ENCODE data around the gene NUCKS1. TPM values are rescaled to one million over a fixed set of nuclear protein-coding genes. Genes with fewer than 3 reads are reported as not detected.
A peak's percentile ranks its signal among the peaks of the same experiment; 100 is the strongest.

NUCKS1 gene
- total RNA-seq, 2 experiments from 2014 or later, result 80.6 to 84.7 TPM

DNA sequence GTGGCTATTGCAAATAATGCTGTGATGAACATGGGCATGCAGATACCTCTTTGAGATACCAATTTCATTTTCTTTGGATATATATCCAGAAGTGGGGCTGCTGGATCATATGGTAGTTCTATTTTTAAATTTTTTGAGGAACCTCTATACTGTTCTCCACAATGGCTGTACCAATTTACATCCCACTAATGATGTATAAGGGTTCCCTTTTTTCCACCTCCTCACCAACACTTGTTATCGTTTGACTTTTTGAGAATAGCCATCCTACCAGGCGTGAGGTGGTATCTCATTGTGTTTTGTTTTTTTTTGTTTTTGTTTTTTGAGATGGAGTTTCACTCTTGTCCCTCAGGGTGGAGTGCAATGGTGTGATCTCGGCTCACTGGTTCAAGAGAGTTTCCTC, 6.6 kb upstream of the NUCKS1 start:
- CTCF ChIA-PET, result interaction anchor here (1.4 kb wide), 1 partner anchor 17 kb away, joined by 3 read pairs; no protein-coding TSS in a partner anchor
- Mint-ChIP-seq H3K4me1 (ENCODE audit: low read depth) (no peaks in the 10 kb centered on the region), H3K36me3 (ENCODE audit: low read depth) (peaks cover 5% of the 10 kb centered on the region), H3K9me3 (no peaks in the 10 kb centered on the region), H3K4me3 (no peak overlapping the region), H3K27me3 (no peaks in the 10 kb centered on the region), H3K27ac (no peak overlapping the region)
- H3K27me3 ChIP-seq (ENCODE audit: control insufficient read depth in 1 of 2, insufficient read depth in 2 of 2, low read length in 2 of 2), result no peaks in the 10 kb centered on the region
- H3K9me3 ChIP-seq (ENCODE audit: control insufficient read depth in 1 of 2, insufficient read depth in 1 of 2, low read length in 2 of 2), result no peaks in the 10 kb centered on the region
- no peak overlapping the region for H3K27ac ChIP-seq (ENCODE audit: low read depth in 1 of 2, low read length in 2 of 2)
- no peak for TF ChIP-seq CTCF (IDR thresholded peaks at IDR 0.05)
- H3K36me3 ChIP-seq (ENCODE audit: insufficient read depth, low read length), result peaks cover 2% of the 10 kb centered on the region
- POLR2A ChIA-PET, result no interaction called here
- H3K4me1 ChIP-seq (ENCODE audit: insufficient read depth, low read length), result no peaks in the 10 kb centered on the region
- DNase-seq, result no peak
- H3K4me3 ChIP-seq (ENCODE audit: low read length), result no peak overlapping the region
- intact Hi-C loops (cut with DNase I, micrococcal nuclease), result no loop called here
- no peak for ATAC-seq (ENCODE audit: poor library complexity)

- intact Hi-C loops (cut with DNase I, micrococcal nuclease), result loop anchor here in 1 of 2 experiments (5.0 kb wide), 2 partner anchors 92 to 123 kb away; partner anchors contain the start of gene ELK4
- Histone ChIP-seq H3K27me3 (ENCODE audit: control insufficient read depth in 1 of 2, insufficient read depth in 2 of 2, low read length in 2 of 2) (no peaks in the 10 kb centered on the region), H3K27ac (ENCODE audit: low read depth in 1 of 2, low read length in 2 of 2) (no peak overlapping the region), H3K36me3 (ENCODE audit: insufficient read depth, low read length) (no peaks in the 10 kb centered on the region), H3K4me1 (ENCODE audit: insufficient read depth, low read length) (no peaks in the 10 kb centered on the region), H3K9me3 (ENCODE audit: control insufficient read depth in 1 of 2, insufficient read depth in 1 of 2, low read length in 2 of 2) (no peaks in the 10 kb centered on the region), H3K4me3 (ENCODE audit: low read length) (no peak overlapping the region)
- no peaks in the 10 kb centered on the region for H3K9me3 Mint-ChIP-seq
- ATAC-seq (ENCODE audit: poor library complexity), result no peak
- no peak for DNase-seq
- no peaks in the 10 kb centered on the region for H3K27me3 Mint-ChIP-seq
- TF ChIP-seq CTCF (IDR thresholded peaks at IDR 0.05), result no peak
- CTCF ChIA-PET, result interaction anchor here (0.9 to 1.4 kb wide), 2 partner anchors 9 to 19 kb away, joined by 3 read pairs; no protein-coding TSS in a partner anchor
- H3K4me3 Mint-ChIP-seq, result no peak overlapping the region
- H3K27ac Mint-ChIP-seq, result no peak overlapping the region
- H3K36me3 Mint-ChIP-seq (ENCODE audit: low read depth), result peaks cover 5% of the 10 kb centered on the region
- peaks cover 4% of the 10 kb centered on the region for H3K4me1 Mint-ChIP-seq (ENCODE audit: low read depth)
- POLR2A ChIA-PET, result no interaction called here
These were observed 4.9 kb upstream of the NUCKS1 start for GRCh38 chr1:205754857-205755256.

- Histone ChIP-seq H3K27ac (ENCODE audit: low read depth in 1 of 2, low read length in 2 of 2) (no peak overlapping the region), H3K9me3 (ENCODE audit: control insufficient read depth in 1 of 2, insufficient read depth in 1 of 2, low read length in 2 of 2) (no peaks in the 10 kb centered on the region), H3K36me3 (ENCODE audit: insufficient read depth, low read length) (peaks cover 4% of the 10 kb centered on the region), H3K27me3 (ENCODE audit: control insufficient read depth in 1 of 2, insufficient read depth in 2 of 2, low read length in 2 of 2) (no peaks in the 10 kb centered on the region), H3K4me1 (ENCODE audit: insufficient read depth, low read length) (peaks cover 8% of the 10 kb centered on the region), H3K4me3 (ENCODE audit: low read length) (peak overlapping the region; percentile 71)
- ATAC-seq (ENCODE audit: poor library complexity), result no peak
- peak in 2 of 14 experiments; percentile 25 to 54 for DNase-seq
- POLR2A ChIA-PET, result interaction anchor here (1.0 to 4.0 kb wide), 3 partner anchors 23 to 431 kb away, joined by 3 to 140 read pairs (median 3); partner anchors contain the start of gene RAB29
- Mint-ChIP-seq H3K36me3 (ENCODE audit: low read depth) (peaks cover 14% of the 10 kb centered on the region), H3K4me1 (ENCODE audit: low read depth) (peaks cover 33% of the 10 kb centered on the region), H3K9me3 (no peaks in the 10 kb centered on the region), H3K27me3 (no peaks in the 10 kb centered on the region), H3K27ac (peak overlapping the region; percentile 93), H3K4me3 (peak overlapping the region; percentile 93)
- CTCF ChIA-PET, result no interaction called here
- intact Hi-C loops (cut with DNase I, micrococcal nuclease), result loop anchor here in 1 of 2 experiments (5.0 kb wide), 2 partner anchors 96 to 119 kb away; partner anchors contain the start of gene ELK4
- no peak for TF ChIP-seq CTCF (IDR thresholded peaks at IDR 0.05)
These were observed 1.2 kb upstream of the NUCKS1 start for GRCh38 chr1:205751036-205751651.

All from CD4-positive, alpha-beta T cell (primary cell).